ENCODE results near the gene MICAL2.

Gene MICAL2

GRCh38 chr11:12110201-12110713, at the start of gene MICAL2:
Gene MICAL2 (plus strand): TSS chr11:12110590. CDS start chr11:12162156, 51,566 bp downstream.
- DNase-seq, result peak; percentile 62

- no peak for DNase-seq
Measured at GRCh38 chr11:12061851-12062560, 48.4 kb upstream of the MICAL2 start.

DNA sequence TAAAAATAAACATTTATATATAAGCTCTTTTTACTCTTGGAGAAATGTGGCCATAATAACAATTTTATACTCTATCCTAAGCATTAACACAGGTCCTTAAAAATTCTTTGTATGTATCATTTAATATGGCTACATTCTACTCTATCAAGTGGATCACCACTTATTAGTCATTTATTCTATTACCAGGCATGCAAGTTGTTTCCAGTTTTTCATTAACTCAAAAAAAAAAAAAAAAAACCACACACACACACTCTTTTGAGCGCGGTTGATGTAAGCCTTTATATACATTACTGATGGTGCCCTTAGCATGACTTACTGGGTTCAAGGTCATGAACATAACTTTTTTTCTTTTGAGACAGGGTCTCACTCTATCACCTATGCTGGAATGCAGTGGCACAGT, 47.1 kb upstream of the MICAL2 start:
- no peak for DNase-seq

- DNase-seq, result no peak
Measured at GRCh38 chr11:12064136-12064953, 46.0 kb upstream of the MICAL2 start.

DNA sequence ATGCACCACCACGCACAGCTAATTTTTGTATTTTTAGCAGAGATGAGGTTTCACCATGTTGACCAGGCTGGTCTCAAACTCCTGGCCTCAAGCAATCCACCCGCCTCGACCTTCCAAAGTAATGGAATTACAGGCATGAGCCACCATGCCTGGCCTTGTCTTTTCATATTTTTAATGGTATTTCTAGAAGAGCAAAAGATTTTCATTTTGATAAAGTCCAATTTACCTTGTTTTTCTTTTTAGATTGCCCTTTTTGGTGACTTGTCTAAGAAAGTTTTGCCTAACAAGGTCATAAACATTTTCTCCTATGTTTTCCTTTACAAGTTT, 45.5 kb upstream of the MICAL2 start:
- no peak for DNase-seq

GRCh38 chr11:12066056-12066798, 44.2 kb upstream of the MICAL2 start:
- no peak for DNase-seq

DNA sequence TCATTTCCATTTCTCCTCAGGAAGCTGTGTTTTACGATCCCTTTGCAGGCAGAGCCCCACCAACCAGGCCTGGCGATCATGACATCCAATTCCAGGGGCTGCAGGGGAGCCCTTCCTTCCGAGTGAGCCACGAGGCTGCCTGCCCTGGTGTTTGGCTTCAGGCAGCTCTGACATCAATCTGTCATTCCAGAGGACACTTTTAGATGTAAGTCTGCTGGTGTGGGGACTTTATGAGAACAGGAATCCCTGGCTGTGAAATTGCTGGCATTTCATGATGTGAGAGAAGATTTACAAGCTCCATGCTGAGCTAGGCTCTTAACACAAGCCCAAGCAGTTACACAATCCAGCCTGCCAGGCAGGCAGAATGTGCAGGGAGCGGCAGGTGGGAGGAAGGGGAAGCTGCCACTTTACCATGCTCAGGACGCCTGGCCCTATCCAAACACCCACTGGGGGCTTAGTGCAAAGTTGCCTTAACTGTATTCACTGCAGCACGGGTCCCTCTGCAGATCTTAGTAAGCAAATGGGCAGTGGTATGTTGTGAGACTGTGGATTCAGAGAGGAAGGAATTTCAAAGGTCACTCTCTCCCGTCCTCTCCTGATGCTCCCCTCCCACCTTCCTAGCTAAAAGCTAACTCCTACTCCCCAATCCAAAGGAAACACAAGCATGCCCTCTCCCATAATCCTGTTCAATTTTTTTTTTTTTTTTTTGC, 43.4 kb upstream of the MICAL2 start:
- no peak for DNase-seq

DNA sequence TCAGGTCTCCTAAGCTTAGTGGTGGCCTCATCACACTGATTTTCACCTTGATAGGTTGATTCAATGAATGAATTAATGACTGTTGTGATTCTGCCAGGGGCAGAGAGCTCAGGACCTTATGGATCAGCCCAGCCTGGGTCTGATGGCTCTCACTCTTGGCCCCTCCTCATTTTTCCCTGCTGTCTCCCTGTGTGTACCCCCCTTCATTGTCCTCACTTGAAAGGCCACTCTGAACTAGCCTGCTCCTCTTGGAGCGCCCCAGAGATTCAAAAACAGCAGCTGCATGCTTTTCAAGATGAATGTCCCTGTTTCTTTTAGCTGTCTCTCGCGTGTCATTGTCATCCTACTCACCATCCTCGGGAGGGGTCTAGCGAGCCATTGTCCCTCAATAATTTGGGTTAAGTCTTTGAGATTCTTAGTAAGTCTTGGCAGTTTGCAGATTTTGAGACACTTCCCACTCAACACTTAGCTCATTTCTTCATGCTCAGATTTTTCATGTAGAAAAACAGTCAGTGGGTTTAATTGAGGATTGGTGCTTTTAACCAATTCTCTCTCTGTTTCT, 42.5 kb upstream of the MICAL2 start:
- DNase-seq, result no peak

- no peak for DNase-seq
Measured at GRCh38 chr11:12069066-12069676, 41.2 kb upstream of the MICAL2 start.

GRCh38 chr11:12070446-12071267, 39.7 kb upstream of the MICAL2 start:
- DNase-seq, result no peak

GRCh38 chr11:12071574-12071973, 38.8 kb upstream of the MICAL2 start:
- no peak for DNase-seq

- DNase-seq, result no peak
Measured at GRCh38 chr11:12073436-12073835, 37.0 kb upstream of the MICAL2 start.

- no peak for DNase-seq
Measured at GRCh38 chr11:12073886-12074285, 36.5 kb upstream of the MICAL2 start.

DNA sequence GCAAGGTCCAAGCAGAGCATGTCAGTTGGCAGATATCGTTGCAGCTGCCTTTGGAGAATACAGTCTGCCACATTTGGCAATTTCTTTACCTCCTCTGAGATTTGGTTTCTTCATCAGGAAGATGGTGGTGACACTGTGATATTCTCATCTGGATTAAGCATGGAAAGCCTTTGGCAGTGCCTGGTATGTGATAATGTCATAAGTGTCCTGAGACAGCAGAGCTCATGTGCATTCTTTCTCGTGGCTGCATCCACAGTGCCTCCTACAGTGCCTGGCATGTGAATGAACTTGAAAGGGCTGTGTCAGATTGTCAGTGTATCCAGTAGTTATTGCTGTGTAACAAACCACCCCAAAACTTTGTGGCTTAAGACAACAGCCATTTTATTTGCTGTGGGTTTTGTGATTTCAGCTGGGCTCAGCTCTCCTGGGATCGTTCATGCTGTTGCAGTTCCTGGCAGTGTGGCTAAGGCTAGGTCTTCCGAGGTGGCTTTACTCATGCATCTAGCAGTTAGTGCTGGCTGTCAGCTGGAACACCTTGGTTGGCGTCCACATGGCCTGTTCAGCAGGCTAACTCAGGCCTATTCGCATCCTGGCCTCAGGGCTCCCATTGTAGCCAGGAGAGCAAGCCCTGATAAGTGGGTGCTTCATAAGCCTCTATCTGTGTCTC, 35.7 kb upstream of the MICAL2 start:
- DNase-seq, result no peak

DNA sequence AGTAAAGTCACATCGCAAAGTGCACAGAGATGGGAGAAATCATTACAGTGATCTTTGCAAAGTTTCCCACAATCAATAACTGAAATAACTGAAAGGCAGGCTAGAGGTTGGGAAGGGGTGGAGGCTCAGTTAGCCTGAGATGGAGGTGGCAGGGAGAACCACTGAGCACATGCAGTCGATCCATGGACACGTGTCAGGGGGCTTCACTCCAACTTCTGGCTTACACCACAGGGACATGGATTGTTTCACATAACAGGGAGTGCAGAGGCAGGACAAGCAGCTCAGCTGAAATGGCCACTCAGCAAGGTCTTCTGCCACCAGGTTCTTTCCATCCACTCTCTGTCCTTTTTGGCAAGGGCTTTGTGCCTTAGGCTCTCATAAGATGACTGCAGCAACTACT, 35.1 kb upstream of the MICAL2 start:
- DNase-seq, result no peak

GRCh38 chr11:12075822-12076821, 34.3 kb upstream of the MICAL2 start:
- peak; percentile 18 for DNase-seq

DNA sequence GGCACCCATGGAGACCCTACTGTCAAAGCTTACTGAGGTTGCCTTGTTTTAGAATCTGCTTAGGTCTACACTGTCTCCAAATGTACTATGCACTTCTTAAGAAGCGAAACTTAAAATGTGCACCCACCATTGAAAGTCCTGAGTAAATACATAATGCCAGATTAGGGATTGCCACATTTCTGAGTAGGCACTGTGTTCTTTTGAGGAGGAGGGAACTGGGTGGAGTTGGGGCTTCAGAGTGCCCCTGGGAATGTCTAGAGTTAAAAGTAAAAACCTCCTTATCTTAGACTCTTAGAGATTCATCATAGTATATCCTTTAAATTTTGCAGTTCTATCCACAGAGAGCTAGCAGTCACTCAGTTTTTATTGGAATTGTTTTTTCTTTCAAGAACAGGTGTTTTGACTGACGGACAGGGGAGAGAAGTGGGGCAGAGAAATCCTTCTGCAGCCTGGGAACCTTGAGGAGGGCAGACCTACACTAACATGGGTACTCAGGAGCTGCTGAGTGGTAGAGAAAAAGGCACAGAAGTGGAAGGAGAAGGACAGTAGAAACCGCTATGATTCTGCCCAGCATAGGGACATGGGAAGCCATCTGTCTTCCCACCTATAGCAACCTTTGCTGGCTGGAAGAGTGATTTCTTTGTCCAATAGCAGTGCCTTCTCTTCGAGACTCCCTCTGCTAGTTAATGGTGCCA, 33.4 kb upstream of the MICAL2 start:
- DNase-seq, result no peak

DNA sequence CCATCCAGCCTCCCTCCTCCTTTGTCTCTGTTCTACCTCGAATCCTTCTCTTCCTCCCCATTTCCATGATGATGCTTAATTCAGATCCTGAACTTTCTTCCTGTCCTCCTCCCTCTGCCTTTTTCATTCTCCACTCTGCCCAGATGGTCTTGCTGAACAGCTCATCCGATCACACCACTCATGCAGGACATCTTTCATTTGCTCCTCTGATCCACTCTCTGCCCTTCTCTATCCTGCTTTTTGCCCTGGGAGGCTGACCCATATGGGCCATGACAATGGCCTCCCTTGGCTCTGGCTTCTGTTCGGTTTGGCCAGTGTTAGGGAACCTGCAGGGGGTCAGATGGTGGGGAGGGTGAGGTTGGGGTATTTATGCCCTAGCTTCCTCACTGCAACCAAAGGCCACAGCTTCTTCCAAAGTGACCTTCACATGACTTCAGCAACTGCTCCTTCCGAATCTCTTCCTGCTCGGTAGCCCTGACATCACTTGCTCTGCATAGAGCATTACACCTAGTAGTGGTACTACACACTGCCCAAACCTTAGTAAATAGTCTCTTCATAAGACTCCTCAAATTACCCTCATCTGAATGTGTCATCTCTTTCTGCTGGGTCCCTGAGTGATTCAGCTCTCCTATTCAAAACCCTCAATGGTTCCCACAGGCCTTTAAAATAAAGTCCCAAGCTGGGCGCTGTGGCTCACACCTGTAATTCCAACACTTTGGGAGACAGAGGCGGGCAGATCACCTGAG, 32.7 kb upstream of the MICAL2 start:
- no peak for DNase-seq
